ENCODE results near the gene DNM2. TPM values are rescaled to one million over a fixed set of nuclear protein-coding genes. Genes with fewer than 3 reads are reported as not detected.

Gene DNM2
- total and polyA plus RNA-seq, 2 of the 13 experiments (the other 11 are each of a cell fraction or from before 2014, with no cell fraction given) = 41.7 to 59.8 TPM

GRCh38 chr19:10835754-10836478 lies 118.0 kb downstream of the DNM2 start, which contains the start of gene TMED1 (continued):
- TF ChIP-seq CEBPG (CRISPR knock-in tag; IDR thresholded peaks at IDR 0.05) (0 out of 2 replicates have a peak, but pooled peaks have one; percentile 1), ZNF609 (CRISPR knock-in tag; IDR thresholded peaks at IDR 0.05; ENCODE audit: borderline replicate concordance) (peak; percentile 71), EED (CRISPR knock-in tag; IDR thresholded peaks at IDR 0.05) (peak; percentile 14; the same call in 1 of the 2 replicates), NR1H2 (CRISPR knock-in tag; IDR thresholded peaks at IDR 0.05; ENCODE audit: borderline replicate concordance, low read depth) (no peak), SCMH1 (CRISPR knock-in tag; IDR thresholded peaks at IDR 0.05; ENCODE audit: borderline replicate concordance) (no peak), ARNTL (CRISPR knock-in tag; IDR thresholded peaks at IDR 0.05) (no peak; the same call in 1 of the 2 replicates), GATA4 (IDR thresholded peaks at IDR 0.05; ENCODE audit: borderline replicate concordance, low read depth) (no peak; the same call in 1 of the 2 replicates), YEATS4 (CRISPR knock-in tag; IDR thresholded peaks at IDR 0.05; ENCODE audit: borderline replicate concordance) (peak; percentile 81; the same call in 1 of the 2 replicates), KAT7 (CRISPR knock-in tag; IDR thresholded peaks at IDR 0.05; ENCODE audit: borderline replicate concordance) (no peak), RFX5 (IDR thresholded peaks at IDR 0.05; ENCODE audit: low read depth, low read length) (no peak; the same call in 1 of the 2 replicates), CHCHD3 (CRISPR knock-in tag; IDR thresholded peaks at IDR 0.05) (no peak), ZBTB25 (CRISPR knock-in tag; IDR thresholded peaks at IDR 0.05) (peak; percentile 24; the same call in 1 of the 2 replicates), DMAP1 (CRISPR knock-in tag; IDR thresholded peaks at IDR 0.05) (peak; percentile 91), CREBL2 (CRISPR knock-in tag; IDR thresholded peaks at IDR 0.05; ENCODE audit: borderline replicate concordance) (0 out of 2 replicates have a peak, but pooled peaks have one; percentile 38), ZC3H13 (CRISPR knock-in tag; IDR thresholded peaks at IDR 0.05) (peak; percentile 17), CHD2 (IDR thresholded peaks at IDR 0.05; ENCODE audit: low read depth, low read length) (no peak), HNRNPH1 (optimal IDR thresholded peaks at IDR 0.05; ENCODE audit: low read depth, low read length) (no peak), KLF11 (CRISPR knock-in tag; IDR thresholded peaks at IDR 0.05) (peak; percentile 12; the same call in 1 of the 2 replicates), ZFP62 (CRISPR knock-in tag; IDR thresholded peaks at IDR 0.05) (no peak), SMARCC2 (IDR thresholded peaks at IDR 0.05) (no peak), ZMYM2 (CRISPR knock-in tag; IDR thresholded peaks at IDR 0.05) (no peak; the same call in 1 of the 2 replicates), ATRX (CRISPR knock-in tag; IDR thresholded peaks at IDR 0.05; ENCODE audit: borderline replicate concordance) (no peak), ZNF639 (CRISPR knock-in tag; conservative IDR thresholded peaks at IDR 0.05) (no peak), ZNF446 (CRISPR knock-in tag; IDR thresholded peaks at IDR 0.05) (no peak; the same call in 1 of the 2 replicates), JDP2 (CRISPR knock-in tag; IDR thresholded peaks at IDR 0.05; ENCODE audit: borderline replicate concordance) (no peak)

Measured in HepG2 (cell line).